ENCODE data around the gene EFCAB10. TPM values are rescaled to one million over a fixed set of nuclear protein-coding genes. Genes with fewer than 3 reads are reported as not detected.

EFCAB10 gene
- total RNA-seq, 1 donor from 2014 or later, result not detected

DNA sequence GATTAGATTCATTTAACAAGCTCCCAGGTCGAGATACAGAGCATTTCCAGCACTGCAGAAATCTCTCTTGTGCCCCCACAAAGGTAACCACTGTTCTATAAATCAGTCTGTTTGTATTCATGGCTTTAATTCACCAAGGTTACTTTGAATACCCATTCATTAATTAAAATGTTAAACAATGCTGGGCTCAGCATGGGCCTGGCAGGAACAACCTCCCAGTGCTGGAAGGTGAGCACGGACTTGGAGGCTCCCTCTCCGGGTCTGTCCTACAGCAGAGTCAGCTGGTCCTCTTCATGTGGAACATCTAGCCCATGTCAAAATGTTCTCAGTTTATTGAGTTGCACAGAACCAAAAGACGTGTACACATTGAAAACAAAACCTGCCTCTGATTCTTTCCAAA is 15.6 kb upstream of the EFCAB10 start:
- DNase-seq, result no peak
- intact Hi-C loops (cut with micrococcal nuclease), result no loop called here
- Mint-ChIP-seq H3K27ac (no peak overlapping the region), H3K36me3 (ENCODE audit: low read depth) (no peaks in the 10 kb centered on the region), H3K4me3 (no peak overlapping the region), H3K9me3 (no peaks in the 10 kb centered on the region), H3K27me3 (peaks cover 2% of the 10 kb centered on the region), H3K4me1 (peaks cover 7% of the 10 kb centered on the region)
- TF ChIP-seq, protein P1, sequence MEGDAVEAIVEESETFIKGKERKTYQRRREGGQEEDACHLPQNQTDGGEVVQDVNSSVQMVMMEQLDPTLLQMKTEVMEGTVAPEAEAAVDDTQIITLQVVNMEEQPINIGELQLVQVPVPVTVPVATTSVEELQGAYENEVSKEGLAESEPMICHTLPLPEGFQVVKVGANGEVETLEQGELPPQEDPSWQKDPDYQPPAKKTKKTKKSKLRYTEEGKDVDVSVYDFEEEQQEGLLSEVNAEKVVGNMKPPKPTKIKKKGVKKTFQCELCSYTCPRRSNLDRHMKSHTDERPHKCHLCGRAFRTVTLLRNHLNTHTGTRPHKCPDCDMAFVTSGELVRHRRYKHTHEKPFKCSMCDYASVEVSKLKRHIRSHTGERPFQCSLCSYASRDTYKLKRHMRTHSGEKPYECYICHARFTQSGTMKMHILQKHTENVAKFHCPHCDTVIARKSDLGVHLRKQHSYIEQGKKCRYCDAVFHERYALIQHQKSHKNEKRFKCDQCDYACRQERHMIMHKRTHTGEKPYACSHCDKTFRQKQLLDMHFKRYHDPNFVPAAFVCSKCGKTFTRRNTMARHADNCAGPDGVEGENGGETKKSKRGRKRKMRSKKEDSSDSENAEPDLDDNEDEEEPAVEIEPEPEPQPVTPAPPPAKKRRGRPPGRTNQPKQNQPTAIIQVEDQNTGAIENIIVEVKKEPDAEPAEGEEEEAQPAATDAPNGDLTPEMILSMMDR (IDR thresholded peaks at IDR 0.05), result no peak
- no peak for ATAC-seq (ENCODE audit: low read depth)
- POLR2A ChIA-PET, result no interaction called here
- CTCF ChIA-PET, result no interaction called here

DNA sequence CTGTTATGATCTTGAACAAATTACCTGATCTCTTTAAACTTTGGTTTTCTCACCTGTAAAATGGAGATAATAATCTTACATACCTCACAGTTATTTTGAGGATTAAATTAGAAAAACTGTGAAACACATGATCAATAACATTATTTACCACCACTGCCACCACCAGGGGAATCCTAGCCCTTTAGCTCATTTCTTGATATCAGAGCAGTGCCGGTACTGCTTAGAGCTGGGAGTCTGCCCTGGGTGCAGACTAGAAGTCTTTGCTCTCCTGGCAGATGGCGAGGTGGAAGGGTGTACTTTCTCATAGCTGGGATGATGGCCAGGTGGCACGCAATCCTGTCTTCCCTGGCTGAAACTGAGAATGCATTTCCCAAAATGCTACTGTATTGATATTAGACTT is 12.7 kb upstream of the EFCAB10 start:
- ATAC-seq (ENCODE audit: low read depth) (no peak), DNase-seq (no peak)
- Mint-ChIP-seq H3K27ac (no peak overlapping the region), H3K27me3 (peaks cover 2% of the 10 kb centered on the region), H3K4me1 (peaks cover 13% of the 10 kb centered on the region), H3K36me3 (ENCODE audit: low read depth) (no peaks in the 10 kb centered on the region), H3K4me3 (no peak overlapping the region), H3K9me3 (no peaks in the 10 kb centered on the region)
- ChIA-PET CTCF (no interaction called here), POLR2A (no interaction called here)
- TF ChIP-seq, protein P1 (IDR thresholded peaks at IDR 0.05), result no peak
- intact Hi-C loops (cut with micrococcal nuclease), result no loop called here

DNA sequence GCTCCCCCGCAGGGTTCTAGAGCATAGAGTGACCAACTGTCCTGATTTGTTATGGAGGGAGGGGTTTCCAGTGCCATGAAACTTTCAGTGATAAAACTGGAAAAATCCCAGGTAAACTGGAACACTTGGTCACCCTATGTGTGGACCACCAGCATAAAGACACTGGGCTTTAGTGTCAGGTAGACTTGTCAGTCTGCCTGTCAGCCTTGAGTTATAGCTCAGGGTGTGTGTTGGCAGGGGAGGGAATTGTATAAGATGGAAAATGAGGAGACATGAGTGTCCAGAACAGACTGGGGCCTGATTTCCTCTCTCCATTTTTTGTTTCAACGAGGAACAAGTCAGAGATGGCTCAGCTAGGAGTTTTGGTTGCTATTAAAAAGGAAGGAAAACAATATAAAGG is 10.2 kb upstream of the EFCAB10 start:
- no peak for ATAC-seq (ENCODE audit: low read depth)
- H3K27ac Mint-ChIP-seq, result no peak overlapping the region

DNA sequence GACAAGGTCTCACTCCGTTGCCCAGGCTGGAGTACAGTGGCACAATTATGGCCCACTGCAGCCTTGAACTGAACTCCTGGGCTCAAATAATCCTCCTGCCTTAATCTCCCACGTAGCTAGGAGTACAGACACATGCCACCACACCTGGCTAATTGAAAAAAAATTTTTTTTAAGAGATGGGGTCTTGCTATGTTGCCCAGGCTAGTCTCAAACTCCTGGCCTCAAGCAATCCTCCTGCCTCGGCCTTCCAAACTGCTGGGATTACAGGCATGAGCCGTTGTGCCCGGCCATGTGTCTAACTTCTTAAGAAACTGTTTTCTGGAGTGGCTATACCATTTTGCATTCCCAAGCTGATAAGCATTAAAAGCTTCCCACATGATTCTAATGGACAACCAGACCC is 9.5 kb upstream of the EFCAB10 start:
- TF ChIP-seq, protein P1 (IDR thresholded peaks at IDR 0.05), result no peak
- POLR2A ChIA-PET, result interaction anchor here (0.7 kb wide), 1 partner anchor 403 kb away, joined by 5 read pairs; no protein-coding TSS in a partner anchor
- intact Hi-C loops (cut with micrococcal nuclease), result no loop called here
- Mint-ChIP-seq H3K4me1 (peaks cover 38% of the 10 kb centered on the region), H3K27ac (no peak overlapping the region), H3K36me3 (ENCODE audit: low read depth) (no peaks in the 10 kb centered on the region), H3K27me3 (no peaks in the 10 kb centered on the region), H3K9me3 (no peaks in the 10 kb centered on the region), H3K4me3 (no peak overlapping the region)
- ATAC-seq (ENCODE audit: low read depth) (no peak), DNase-seq (no peak)
- CTCF ChIA-PET, result no interaction called here

More for the DNA sequence above, 10.2 kb upstream of the EFCAB10 start:
- Mint-ChIP-seq H3K27me3 (no peaks in the 10 kb centered on the region), H3K36me3 (ENCODE audit: low read depth) (no peaks in the 10 kb centered on the region), H3K4me3 (no peak overlapping the region), H3K9me3 (no peaks in the 10 kb centered on the region), H3K4me1 (peaks cover 33% of the 10 kb centered on the region)
- ChIA-PET POLR2A (no interaction called here), CTCF (no interaction called here)
- intact Hi-C loops (cut with micrococcal nuclease), result no loop called here
- TF ChIP-seq, protein P1 (IDR thresholded peaks at IDR 0.05), result no peak
- no peak for DNase-seq

DNA sequence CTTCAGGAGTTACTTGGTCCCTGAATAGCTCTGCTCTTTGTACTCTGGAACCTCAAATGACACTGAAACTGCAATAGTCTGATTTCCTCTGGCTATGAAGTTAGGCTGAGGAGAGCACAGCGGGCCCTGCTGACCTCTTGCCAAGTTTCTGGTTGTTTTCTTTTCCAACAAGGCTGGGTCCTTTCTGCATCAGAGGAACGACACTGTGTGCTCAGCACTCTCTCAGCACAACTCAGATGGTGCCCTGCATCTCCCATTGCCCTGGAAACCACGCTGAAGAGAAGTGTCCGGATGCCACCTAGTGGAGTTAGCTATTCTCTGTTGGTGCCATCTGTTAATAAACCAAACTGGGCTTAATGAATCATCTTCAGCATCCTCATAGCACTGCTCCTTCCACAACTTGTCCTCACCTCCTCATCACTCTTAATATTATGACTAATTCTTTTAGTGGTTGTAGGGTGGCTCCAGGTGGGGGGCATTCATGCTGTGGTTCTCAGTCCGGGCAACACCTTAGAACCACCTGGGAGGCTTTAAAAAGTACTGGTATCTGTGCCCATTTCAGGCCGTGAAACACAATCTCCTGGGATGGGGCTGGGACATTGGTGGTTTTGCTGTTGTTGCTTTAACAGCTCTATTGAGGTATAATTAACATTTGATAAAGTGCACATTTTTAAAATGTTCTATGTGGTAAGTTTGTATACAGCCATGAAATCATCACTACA is 8.2 kb upstream of the EFCAB10 start:
- ChIA-PET CTCF (interaction anchor here (1.0 to 1.5 kb wide), 5 partner anchors 26 to 706 kb away, joined by 3 to 5 read pairs (median 4); no protein-coding TSS in a partner anchor), POLR2A (no interaction called here)
- peak; percentile 89 for ATAC-seq (ENCODE audit: low read depth)
- Mint-ChIP-seq H3K4me1 (peaks cover 38% of the 10 kb centered on the region), H3K27ac (peak overlapping the region; percentile 27), H3K36me3 (ENCODE audit: low read depth) (no peaks in the 10 kb centered on the region), H3K9me3 (peaks cover 4% of the 10 kb centered on the region), H3K27me3 (no peaks in the 10 kb centered on the region), H3K4me3 (no peak overlapping the region)
- DNase-seq, result no peak
- intact Hi-C loops (cut with micrococcal nuclease), result loop anchor here (1.0 to 2.0 kb wide), 4 partner anchors 190 to 705 kb away; no protein-coding TSS in a partner anchor
- TF ChIP-seq, protein P1 (IDR thresholded peaks at IDR 0.05), result no peak

All from activated B cell treated with CpG ODN at 0.5 μM for 24 hours (primary cell).